NCI-H2029 (cell line): Measurements from ENCODE around the gene TRIM75.
"Not testable (repeated sequence)": the region's sequence is repeated elsewhere in the genome, so short reads cannot be mapped to it uniquely, and the experiment has no call there.

ENCODE experiments used
- DNase-seq: peaks from one replicate; lab custom pipeline; 2025; lab: John Stamatoyannopoulos, UW

Gene TRIM75

GRCh38 chr4:165077034-165077578, 23.4 kb downstream of the TRIM75 start:
- no peak for DNase-seq

- peak; percentile 63 for DNase-seq
Measured at GRCh38 chr4:165079476-165079875, 25.8 kb downstream of the TRIM75 start.

GRCh38 chr4:165084787-165085186, 31.1 kb downstream of the TRIM75 start:
- not testable (repeated sequence) for DNase-seq

GRCh38 chr4:165085946-165086345, 32.3 kb downstream of the TRIM75 start:
- DNase-seq, result no peak

GRCh38 chr4:165088366-165088765, 34.7 kb downstream of the TRIM75 start:
- no peak for DNase-seq

- DNase-seq, result not testable (repeated sequence)
Measured at GRCh38 chr4:165092187-165092586, 38.5 kb downstream of the TRIM75 start.

- no peak for DNase-seq
Measured at GRCh38 chr4:165094873-165095272, 41.2 kb downstream of the TRIM75 start.

GRCh38 chr4:165095291-165095690, 41.6 kb downstream of the TRIM75 start:
- no peak for DNase-seq

- no peak for DNase-seq
Measured at GRCh38 chr4:165096776-165097175, 43.1 kb downstream of the TRIM75 start.

- no peak for DNase-seq
Measured at GRCh38 chr4:165101641-165102040, 48.0 kb downstream of the TRIM75 start.

GRCh38 chr4:165106518-165106917, 52.9 kb downstream of the TRIM75 start:
- DNase-seq, result no peak
